BLaER1 treated with 17β-estradiol and CSF1 and Interleukin-3, amounts not matched to agents 10 nM and 100 nM (cell line): ENCODE results near the gene PHF14.

Experiments used
- H3K27ac ChIP-seq, 11 experiments: shearing (Covaris generic); formaldehyde crosslinking; 2 replicates each; pipeline ENCODE4 v1.8.1; 2022
- H3K27me3 ChIP-seq, 11 experiments: shearing (Covaris generic); formaldehyde crosslinking; 2 replicates each; pipeline ENCODE4 v1.8.1; 2022
- H3K36me3 ChIP-seq, 11 experiments: shearing (Covaris generic); formaldehyde crosslinking; 2 replicates each; pipeline ENCODE4 v1.8.1; 2022
- H3K4me1 ChIP-seq, 10 experiments: shearing (Covaris generic); formaldehyde crosslinking; 2 replicates each; pipeline ENCODE4 v1.8.1; 2022
- H3K4me2 ChIP-seq, 11 experiments: shearing (Covaris generic); formaldehyde crosslinking; 2 replicates each; pipeline ENCODE4 v1.8.1; 2022
- H3K4me3 ChIP-seq, 10 experiments: shearing (Covaris generic); formaldehyde crosslinking; 2 replicates each; pipeline ENCODE4 v1.8.1; 2022
- H3K9ac ChIP-seq, 11 experiments: shearing (Covaris generic); formaldehyde crosslinking; 2 replicates each; pipeline ENCODE4 v1.8.1; 2022
- H3K9me3 ChIP-seq, 11 experiments: shearing (Covaris generic); formaldehyde crosslinking; replicated peaks in 1 of 11; 2 replicates each; pipeline ENCODE4 v1.8.1; 2022
- H4K20me1 ChIP-seq, 11 experiments: shearing (Covaris generic); formaldehyde crosslinking; 2 replicates each; pipeline ENCODE4 v1.8.1; 2022
- Cebpa-rat ChIP-seq, 11 experiments: shearing (Covaris generic); IDR thresholded peaks; 2 replicates each; pipeline ENCODE4 v1.8.1; 2022

PHF14 gene

GRCh38 chr7:11212816-11213215, 239.1 kb downstream of the PHF14 start:
- H3K4me2 ChIP-seq: no peak overlapping the region
- H3K9ac ChIP-seq: no peak overlapping the region
- no peaks in the 10 kb centered on the region for H4K20me1 ChIP-seq
- no peak overlapping the region for H3K27ac ChIP-seq
- no peaks in the 10 kb centered on the region for H3K9me3 ChIP-seq
- no peak overlapping the region for H3K4me3 ChIP-seq
- H3K36me3 ChIP-seq: no peaks in the 10 kb centered on the region
- no peaks in the 10 kb centered on the region for H3K27me3 ChIP-seq
- H3K4me1 ChIP-seq: peaks cover 4 to 32% (median 9%) of the 10 kb centered on the region in 10 experiments; a peak in 13 of 20 replicates
- no peak for TF ChIP-seq Cebpa-rat (IDR thresholded peaks at IDR 0.05)

DNA sequence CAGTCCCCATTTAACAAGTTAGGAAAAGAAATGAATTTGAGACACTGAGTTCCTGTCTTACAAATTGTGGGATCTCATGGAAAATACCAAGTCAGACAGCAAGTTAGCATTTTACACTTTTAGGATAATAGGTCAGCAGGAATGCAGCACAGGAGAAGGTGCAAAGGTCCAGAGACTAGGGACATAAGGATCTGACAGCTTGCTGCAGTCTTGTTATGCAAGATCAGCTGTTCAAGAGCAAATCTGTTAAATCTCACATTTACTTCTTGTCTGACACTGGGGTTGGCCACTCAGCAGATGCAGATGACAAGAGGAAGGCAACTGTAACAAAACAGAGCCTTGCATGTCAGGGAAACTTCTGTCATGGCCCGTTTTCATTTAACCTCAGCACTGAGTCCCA, 239.6 kb downstream of the PHF14 start:
- Histone ChIP-seq H3K4me1 (peaks cover 4 to 36% (median 9%) of the 10 kb centered on the region in 10 experiments; a peak in 13 of 20 replicates), H3K4me3 (no peak overlapping the region), H3K27ac (no peak overlapping the region), H3K36me3 (no peaks in the 10 kb centered on the region), H3K9ac (no peak overlapping the region), H3K4me2 (no peak overlapping the region), H3K9me3 (peaks cover 0 to 2% (median 0%) of the 10 kb centered on the region in 11 experiments; a peak in 3 of 22 replicates), H4K20me1 (no peaks in the 10 kb centered on the region), H3K27me3 (no peaks in the 10 kb centered on the region)
- TF ChIP-seq Cebpa-rat (IDR thresholded peaks at IDR 0.05): no peak

DNA sequence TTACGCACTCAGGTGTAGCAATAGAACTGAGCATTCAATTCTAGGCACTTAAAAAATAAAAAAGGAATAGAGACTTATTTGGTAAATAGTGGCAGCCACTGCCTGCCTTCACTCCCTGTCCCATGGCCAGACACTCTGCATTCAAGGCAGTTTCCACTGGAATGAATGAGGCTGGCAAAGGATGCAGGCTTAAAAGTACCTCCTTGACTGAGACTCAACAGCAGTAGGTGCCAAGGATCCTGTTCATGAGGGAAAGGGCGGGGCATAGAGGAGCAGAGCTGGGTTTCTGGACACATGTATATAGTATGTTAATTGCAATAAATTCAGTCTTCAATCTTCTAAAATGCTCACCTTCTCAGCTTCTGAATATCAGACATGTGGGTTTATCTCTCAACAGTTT, 242.6 kb downstream of the PHF14 start:
- Histone ChIP-seq H3K4me2 (no peak overlapping the region), H3K27ac (no peak overlapping the region), H3K4me1 (peaks cover 2 to 42% (median 4%) of the 10 kb centered on the region in 10 experiments; a peak in 12 of 20 replicates), H4K20me1 (no peaks in the 10 kb centered on the region), H3K27me3 (no peaks in the 10 kb centered on the region), H3K4me3 (no peak overlapping the region), H3K36me3 (no peaks in the 10 kb centered on the region), H3K9ac (no peak overlapping the region), H3K9me3 (peaks cover 9 to 19% (median 15%) of the 10 kb centered on the region in 11 experiments; a peak in 21 of 22 replicates)
- no peak for TF ChIP-seq Cebpa-rat (IDR thresholded peaks at IDR 0.05)

DNA sequence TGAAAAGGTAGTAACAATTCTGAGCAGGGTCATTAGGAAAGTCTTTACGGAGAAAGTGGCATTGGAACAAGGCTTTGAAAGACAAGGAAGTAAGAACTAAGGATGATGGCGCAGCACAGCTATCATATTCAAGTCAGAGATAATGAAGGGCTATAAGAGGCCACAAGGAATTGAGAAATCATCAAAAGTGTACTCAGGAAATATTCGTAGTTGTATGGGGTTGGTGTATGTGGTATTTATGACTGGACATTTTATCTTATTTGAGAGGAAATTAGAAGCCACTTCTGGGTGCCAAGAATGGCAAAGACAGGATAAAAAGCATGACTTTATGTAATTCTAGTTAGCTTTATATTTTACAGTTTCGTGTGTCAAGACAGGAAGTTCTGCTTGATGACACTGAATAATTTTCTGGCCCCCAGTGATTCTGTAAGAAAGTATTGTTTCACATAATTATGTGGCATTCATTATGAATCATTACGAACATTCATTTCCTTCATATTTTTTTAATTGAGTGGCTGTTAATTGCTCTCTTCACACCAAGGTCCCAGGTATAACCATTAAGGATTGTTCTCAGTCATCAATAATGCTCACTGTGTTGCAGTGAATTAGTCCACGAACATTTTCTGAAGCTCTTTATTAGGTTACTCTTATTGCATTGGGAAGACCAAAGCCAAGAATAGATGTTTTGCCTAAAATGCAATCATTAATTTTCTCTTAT, 244.3 kb downstream of the PHF14 start:
- Histone ChIP-seq H3K27ac (no peak overlapping the region), H3K36me3 (no peaks in the 10 kb centered on the region)
- no peak for TF ChIP-seq Cebpa-rat (IDR thresholded peaks at IDR 0.05)

More for the DNA sequence above, 244.3 kb downstream of the PHF14 start:
- peaks cover 9 to 19% (median 15%) of the 10 kb centered on the region in 11 experiments; a peak in 21 of 22 replicates for H3K9me3 ChIP-seq
- no peak overlapping the region for H3K4me3 ChIP-seq
- no peak overlapping the region for H3K9ac ChIP-seq
- H3K27me3 ChIP-seq: no peaks in the 10 kb centered on the region
- no peak overlapping the region for H3K4me2 ChIP-seq
- peaks cover 0 to 50% (median 8%) of the 10 kb centered on the region in 10 experiments; a peak in 12 of 20 replicates for H3K4me1 ChIP-seq
- no peaks in the 10 kb centered on the region for H4K20me1 ChIP-seq
